HCT116 (cell line): ENCODE measurements around the gene LPAR3. TPM values are rescaled to one million over a fixed set of nuclear protein-coding genes. Genes with fewer than 3 reads are reported as not detected.

Experiments used
- ATAC-seq: fragments of 200-7000 bp; cut with Tn5 transposase; 2 replicates; pipeline ENCODE4 v1.9.1; 2020; ENCODE audit warnings: mild to moderate bottlenecking, moderate library complexity
- BruUV-seq: library from RNA; stranded (reverse); fragments of 400-500 nt; replicated peaks from 2 replicates; lab custom pipeline; 2021; lab: Mats Ljungman, UMichigan
- CTCF ChIA-PET: fragments of 300-600 bp; sonication (Branson Sonifier 250); formaldehyde crosslinking; loops from one replicate; lab custom pipeline; 2021; ENCODE audit warnings: antibody characterized with exemption; lab: Charles Lee
- POLR2A ChIA-PET: fragments of 300-600, 350-600 bp; sonication (Branson Sonifier 250); formaldehyde crosslinking; loops from one replicate; lab custom pipeline; 2021; ENCODE audit warnings: antibody characterized with exemption; lab: Charles Lee
- RAD21 ChIA-PET, 2 experiments: fragments of 300-600 bp; sonication (Branson Sonifier 250); formaldehyde crosslinking; loops; one replicate each; lab custom pipeline; 2023; ENCODE audit warnings: low total read pairs in 2 of 2; ENCODE audit not compliant: uncharacterized antibody in 2 of 2, unreplicated experiment in 2 of 2, low non-redundant PET in 1 of 2; lab: Charles Lee
- DNase-seq: peaks from one replicate; pipeline ENCODE4 v3.0.0-alpha.2; 2010; ENCODE audit warnings: low read depth, low spot score
- H2AFZ ChIP-seq: fragments of 200-600 bp; shearing (Covaris generic), sonication (generic); 2 replicates; pipeline ENCODE4 v1.6.1; 2017; ENCODE audit warnings: low read depth, mixed run types, mixed read lengths, antibody characterized with exemption, low read length; ENCODE audit not compliant: poor library complexity, severe bottlenecking
- H3K27ac ChIP-seq: 2 replicates; pipeline ENCODE4 v1.5.1; 2012; ENCODE audit warnings: low read depth, low read length
- H3K27me3 ChIP-seq: fragments of 200-600 bp; sonication (generic); 2 replicates; pipeline ENCODE4 v1.6.1; 2016; ENCODE audit warnings: mixed run types, low read length, mixed read lengths; ENCODE audit not compliant: insufficient read depth
- H3K36me3 ChIP-seq, 2 experiments: fragments of 200-500 bp in 1 of 2; fragments of 200-600 bp in 1 of 2; sonication (Bioruptor generic) in 1 of 2; sonication (generic) in 1 of 2; 2 replicates each; pipeline versions ENCODE4 v1.5.1 to v1.6.1; 2014 to 2016; ENCODE audit warnings: low read length in 2 of 2, inconsistent platforms in 1 of 2, mixed read lengths in 1 of 2, mixed run types in 1 of 2; ENCODE audit not compliant: insufficient read depth in 2 of 2, control insufficient read depth in 1 of 2
- H3K4me1 ChIP-seq, 2 experiments: fragments of 200-600 bp in 1 of 2; sonication (generic) in 1 of 2; 2 replicates each; pipeline versions ENCODE4 v1.5.1 to v1.6.1; 2012 to 2017; ENCODE audit warnings: low read length in 2 of 2, inconsistent platforms in 1 of 2, mild to moderate bottlenecking in 1 of 2, mixed read lengths in 1 of 2, mixed run types in 1 of 2, moderate library complexity in 1 of 2; ENCODE audit not compliant: insufficient read depth in 2 of 2, control insufficient read depth in 1 of 2
- H3K4me2 ChIP-seq: fragments of 200-600 bp; sonication (generic); 2 replicates; pipeline ENCODE4 v1.6.1; 2017; ENCODE audit warnings: mixed run types, low read length, mixed read lengths
- H3K4me3 ChIP-seq, 2 experiments: fragments of 200-600 bp in 1 of 2; sonication (generic) in 1 of 2; replicated peaks in 1 of 2; 2 replicates each; pipeline ENCODE4 v1.5.1; 2011 to 2016; ENCODE audit warnings: low read length in 2 of 2, control low read depth in 1 of 2, low read depth in 1 of 2, mild to moderate bottlenecking in 1 of 2, mixed read lengths in 1 of 2, mixed run types in 1 of 2
- H3K79me2 ChIP-seq: fragments of 200-600 bp; sonication (generic); 2 replicates; pipeline ENCODE4 v1.6.1; 2017; ENCODE audit warnings: mild to moderate bottlenecking, mixed run types, low read length, moderate library complexity, mixed read lengths; ENCODE audit not compliant: insufficient read depth
- H3K9ac ChIP-seq: fragments of 200-600 bp; sonication (generic); 2 replicates; pipeline ENCODE4 v1.6.1; 2016; ENCODE audit warnings: low read length, mixed read lengths
- H3K9me2 ChIP-seq: fragments of 200-600 bp; sonication (generic), shearing (Covaris generic); 2 replicates; pipeline ENCODE4 v1.6.1; 2017; ENCODE audit warnings: mixed run types, mild to moderate bottlenecking, moderate library complexity; ENCODE audit not compliant: insufficient read depth
- H3K9me3 ChIP-seq, 2 experiments: fragments of 200-500 bp in 1 of 2; fragments of 200-600 bp in 1 of 2; sonication (Bioruptor generic) in 1 of 2; sonication (generic) in 1 of 2; 2 replicates each; pipeline ENCODE4 v1.6.1; 2014 to 2017; ENCODE audit warnings: low read length in 2 of 2, mixed read lengths in 2 of 2, inconsistent platforms in 1 of 2, low read depth in 1 of 2, mild to moderate bottlenecking in 1 of 2, mixed run types in 1 of 2, moderate library complexity in 1 of 2; ENCODE audit not compliant: control insufficient read depth in 1 of 2, insufficient read depth in 1 of 2
- H4K20me1 ChIP-seq: fragments of 200-600 bp; sonication (generic), shearing (Covaris generic); 2 replicates; pipeline ENCODE4 v1.6.1; 2017; ENCODE audit warnings: mixed run types, mild to moderate bottlenecking, moderate library complexity; ENCODE audit not compliant: insufficient read depth
- CBX3 ChIP-seq: IDR thresholded peaks from 2 replicates; pipeline ENCODE4 v1.6.1; 2012; ENCODE audit warnings: low read depth
- CEBPB ChIP-seq: IDR thresholded peaks from 2 replicates; pipeline ENCODE4 v1.6.1; 2012; ENCODE audit warnings: low read depth
- ELF1 ChIP-seq: IDR thresholded peaks from 2 replicates; pipeline ENCODE4 v1.6.1; 2012; ENCODE audit warnings: low read depth, borderline replicate concordance
- EZH2 ChIP-seq: fragments of 200-600 bp; sonication (generic); IDR thresholded peaks from 2 replicates; pipeline ENCODE4 v1.6.1; 2017; ENCODE audit warnings: antibody characterized with exemption, mixed run types
- POLR2AphosphoS5 ChIP-seq: IDR thresholded peaks from 2 replicates; pipeline ENCODE4 v1.6.1; 2011; ENCODE audit warnings: mild to moderate bottlenecking, low read depth, low read length, moderate library complexity
- SRF ChIP-seq: IDR thresholded peaks from 2 replicates; pipeline ENCODE4 v1.6.1; 2012; ENCODE audit warnings: low read depth
- TCF7L2 ChIP-seq: IDR thresholded peaks from 2 replicates; pipeline ENCODE4 v1.7.0; 2011; ENCODE audit warnings: borderline replicate concordance, inconsistent platforms; ENCODE audit not compliant: insufficient read depth, insufficient read length; ENCODE audit errors: extremely low read depth
- ZFX ChIP-seq: fragments of 450-650 bp; IDR thresholded peaks from 2 replicates; pipeline ENCODE4 v1.6.1; 2017
- ZNF274 ChIP-seq: fragments of 200-500 bp; sonication (Bioruptor generic); IDR thresholded peaks from 2 replicates; pipeline ENCODE4 v1.6.1; 2014; ENCODE audit warnings: mild to moderate bottlenecking, low read depth, low read length, inconsistent platforms
- intact Hi-C: fragments of 100-400 bp; cut with micrococcal nuclease; formaldehyde crosslinking; loops from 2 replicates; pipeline ENCODE4 v1.10.0; 2022
- total RNA-seq: library from RNA; stranded (reverse); gene quantifications from one replicate; pipeline ENCODE4 v1.2.1, GENCODE V29; 2021; ENCODE audit not compliant: unreplicated experiment
- TF ChIP-seq, protein P1 (sequence below): IDR thresholded peaks from 2 replicates; pipeline ENCODE4 v1.6.1; 2012
- TF ChIP-seq, protein P2 (sequence below): IDR thresholded peaks from 2 replicates; pipeline ENCODE4 v1.6.1; 2011; ENCODE audit warnings: mild to moderate bottlenecking, low read length, moderate library complexity; ENCODE audit not compliant: insufficient replicate concordance; ENCODE audit errors: extremely low read depth
- TF ChIP-seq, protein P3 (sequence below): IDR thresholded peaks from 2 replicates; pipeline ENCODE4 v1.6.1; 2012; ENCODE audit warnings: low read depth
- TF ChIP-seq, protein P4 (sequence below), 3 experiments: fragments of 200-600 bp in 1 of 3; sonication (generic) in 1 of 3; IDR thresholded peaks in 2 of 3; conservative IDR thresholded peaks in 1 of 3; 2 replicates each; pipeline ENCODE4 v1.5.1; 2012 to 2017; ENCODE audit warnings: low read depth in 2 of 3, low read length in 2 of 3, antibody characterized with exemption in 1 of 3, borderline replicate concordance in 1 of 3, control low read depth in 1 of 3, mild to moderate bottlenecking in 1 of 3, mixed read lengths in 1 of 3, mixed run types in 1 of 3, moderate library complexity in 1 of 3; ENCODE audit not compliant: insufficient read depth in 1 of 3

The LPAR3 gene
- total RNA-seq, 1 experiment from 2014 or later = 27.2 TPM

DNA sequence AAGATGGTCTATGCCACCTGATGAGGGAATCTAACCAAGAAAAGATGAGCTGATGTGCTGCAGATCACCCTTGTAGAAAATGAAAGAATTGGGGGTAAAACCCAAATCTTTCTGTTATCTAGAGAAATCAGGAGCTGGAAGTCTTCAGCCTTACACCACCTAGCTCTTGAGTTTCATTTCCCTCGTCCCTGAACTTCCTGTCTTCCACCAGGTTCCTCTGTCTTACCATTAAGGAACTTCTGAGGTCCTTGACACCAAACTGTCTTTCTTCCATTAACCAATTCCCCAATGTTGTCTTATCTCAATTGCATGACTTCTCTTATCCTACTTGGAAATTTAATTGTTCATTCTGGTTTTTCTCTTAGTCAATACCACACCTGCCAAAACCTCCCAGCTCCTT lies 31.5 kb downstream of the LPAR3 start:
- ChIA-PET CTCF (no interaction called here), POLR2A (no interaction called here)
- H3K4me1 ChIP-seq = no peaks in the 10 kb centered on the region

DNA sequence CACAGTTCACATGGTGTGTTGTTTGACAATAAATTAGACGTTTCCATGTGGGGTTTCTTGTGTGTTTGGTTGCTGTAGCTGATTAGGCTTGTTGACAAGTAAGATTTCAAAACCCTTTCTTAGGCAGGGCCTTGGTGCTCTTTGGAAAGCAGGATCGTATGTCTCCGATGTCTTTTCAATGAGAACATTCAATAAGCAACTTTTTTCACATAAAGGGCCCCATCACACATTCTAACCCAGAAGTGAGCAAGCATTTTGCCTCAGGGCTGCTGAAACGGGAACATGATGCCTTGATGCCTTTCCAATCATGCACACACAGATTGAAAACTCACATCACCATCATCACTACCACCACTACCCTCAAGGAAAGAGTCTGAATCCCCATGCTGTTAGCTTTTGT lies 33.1 kb downstream of the LPAR3 start:
- no TSS peak for BruUV-seq
- no peaks in the 10 kb centered on the region; the same call in 1 of the 2 replicates for H3K79me2 ChIP-seq
- no peak for ATAC-seq
- H3K4me2 ChIP-seq = no peak overlapping the region
- no peak for DNase-seq
- no peak overlapping the region for H3K9ac ChIP-seq
- CTCF ChIA-PET = no interaction called here
- no peak overlapping the region for H3K27ac ChIP-seq
- RAD21 ChIA-PET = no interaction called here
- H3K4me1 ChIP-seq = peaks cover 1 to 13% of the 10 kb centered on the region in 2 experiments
- POLR2A ChIA-PET = no interaction called here
- no peak overlapping the region for H3K4me3 ChIP-seq
- H3K9me3 ChIP-seq = no peaks in the 10 kb centered on the region
- H3K36me3 ChIP-seq = peaks cover 2 to 8% of the 10 kb centered on the region in 2 experiments; a peak in 2 of 4 replicates
- no peaks in the 10 kb centered on the region for H4K20me1 ChIP-seq
- no peaks in the 10 kb centered on the region for H3K9me2 ChIP-seq
- H2AFZ ChIP-seq = no peak overlapping the region
- intact Hi-C loops = no loop called here
- no peaks in the 10 kb centered on the region for H3K27me3 ChIP-seq
- TF ChIP-seq ELF1 = no peak
- TF ChIP-seq EZH2 = no peak
- TF ChIP-seq, protein P1, sequence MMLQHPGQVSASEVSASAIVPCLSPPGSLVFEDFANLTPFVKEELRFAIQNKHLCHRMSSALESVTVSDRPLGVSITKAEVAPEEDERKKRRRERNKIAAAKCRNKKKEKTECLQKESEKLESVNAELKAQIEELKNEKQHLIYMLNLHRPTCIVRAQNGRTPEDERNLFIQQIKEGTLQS = no peak
- TF ChIP-seq, protein P2, sequence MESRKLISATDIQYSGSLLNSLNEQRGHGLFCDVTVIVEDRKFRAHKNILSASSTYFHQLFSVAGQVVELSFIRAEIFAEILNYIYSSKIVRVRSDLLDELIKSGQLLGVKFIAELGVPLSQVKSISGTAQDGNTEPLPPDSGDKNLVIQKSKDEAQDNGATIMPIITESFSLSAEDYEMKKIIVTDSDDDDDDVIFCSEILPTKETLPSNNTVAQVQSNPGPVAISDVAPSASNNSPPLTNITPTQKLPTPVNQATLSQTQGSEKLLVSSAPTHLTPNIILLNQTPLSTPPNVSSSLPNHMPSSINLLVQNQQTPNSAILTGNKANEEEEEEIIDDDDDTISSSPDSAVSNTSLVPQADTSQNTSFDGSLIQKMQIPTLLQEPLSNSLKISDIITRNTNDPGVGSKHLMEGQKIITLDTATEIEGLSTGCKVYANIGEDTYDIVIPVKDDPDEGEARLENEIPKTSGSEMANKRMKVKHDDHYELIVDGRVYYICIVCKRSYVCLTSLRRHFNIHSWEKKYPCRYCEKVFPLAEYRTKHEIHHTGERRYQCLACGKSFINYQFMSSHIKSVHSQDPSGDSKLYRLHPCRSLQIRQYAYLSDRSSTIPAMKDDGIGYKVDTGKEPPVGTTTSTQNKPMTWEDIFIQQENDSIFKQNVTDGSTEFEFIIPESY = no peak
- TF ChIP-seq SRF = no peak
- TF ChIP-seq CEBPB = no peak
- no peak for TF ChIP-seq POLR2AphosphoS5
- no peak for TF ChIP-seq ZNF274
- TF ChIP-seq, protein P3, sequence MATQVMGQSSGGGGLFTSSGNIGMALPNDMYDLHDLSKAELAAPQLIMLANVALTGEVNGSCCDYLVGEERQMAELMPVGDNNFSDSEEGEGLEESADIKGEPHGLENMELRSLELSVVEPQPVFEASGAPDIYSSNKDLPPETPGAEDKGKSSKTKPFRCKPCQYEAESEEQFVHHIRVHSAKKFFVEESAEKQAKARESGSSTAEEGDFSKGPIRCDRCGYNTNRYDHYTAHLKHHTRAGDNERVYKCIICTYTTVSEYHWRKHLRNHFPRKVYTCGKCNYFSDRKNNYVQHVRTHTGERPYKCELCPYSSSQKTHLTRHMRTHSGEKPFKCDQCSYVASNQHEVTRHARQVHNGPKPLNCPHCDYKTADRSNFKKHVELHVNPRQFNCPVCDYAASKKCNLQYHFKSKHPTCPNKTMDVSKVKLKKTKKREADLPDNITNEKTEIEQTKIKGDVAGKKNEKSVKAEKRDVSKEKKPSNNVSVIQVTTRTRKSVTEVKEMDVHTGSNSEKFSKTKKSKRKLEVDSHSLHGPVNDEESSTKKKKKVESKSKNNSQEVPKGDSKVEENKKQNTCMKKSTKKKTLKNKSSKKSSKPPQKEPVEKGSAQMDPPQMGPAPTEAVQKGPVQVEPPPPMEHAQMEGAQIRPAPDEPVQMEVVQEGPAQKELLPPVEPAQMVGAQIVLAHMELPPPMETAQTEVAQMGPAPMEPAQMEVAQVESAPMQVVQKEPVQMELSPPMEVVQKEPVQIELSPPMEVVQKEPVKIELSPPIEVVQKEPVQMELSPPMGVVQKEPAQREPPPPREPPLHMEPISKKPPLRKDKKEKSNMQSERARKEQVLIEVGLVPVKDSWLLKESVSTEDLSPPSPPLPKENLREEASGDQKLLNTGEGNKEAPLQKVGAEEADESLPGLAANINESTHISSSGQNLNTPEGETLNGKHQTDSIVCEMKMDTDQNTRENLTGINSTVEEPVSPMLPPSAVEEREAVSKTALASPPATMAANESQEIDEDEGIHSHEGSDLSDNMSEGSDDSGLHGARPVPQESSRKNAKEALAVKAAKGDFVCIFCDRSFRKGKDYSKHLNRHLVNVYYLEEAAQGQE = no peak
- TF ChIP-seq ZFX = no peak
- no peak for TF ChIP-seq TCF7L2
- TF ChIP-seq, protein P4, sequence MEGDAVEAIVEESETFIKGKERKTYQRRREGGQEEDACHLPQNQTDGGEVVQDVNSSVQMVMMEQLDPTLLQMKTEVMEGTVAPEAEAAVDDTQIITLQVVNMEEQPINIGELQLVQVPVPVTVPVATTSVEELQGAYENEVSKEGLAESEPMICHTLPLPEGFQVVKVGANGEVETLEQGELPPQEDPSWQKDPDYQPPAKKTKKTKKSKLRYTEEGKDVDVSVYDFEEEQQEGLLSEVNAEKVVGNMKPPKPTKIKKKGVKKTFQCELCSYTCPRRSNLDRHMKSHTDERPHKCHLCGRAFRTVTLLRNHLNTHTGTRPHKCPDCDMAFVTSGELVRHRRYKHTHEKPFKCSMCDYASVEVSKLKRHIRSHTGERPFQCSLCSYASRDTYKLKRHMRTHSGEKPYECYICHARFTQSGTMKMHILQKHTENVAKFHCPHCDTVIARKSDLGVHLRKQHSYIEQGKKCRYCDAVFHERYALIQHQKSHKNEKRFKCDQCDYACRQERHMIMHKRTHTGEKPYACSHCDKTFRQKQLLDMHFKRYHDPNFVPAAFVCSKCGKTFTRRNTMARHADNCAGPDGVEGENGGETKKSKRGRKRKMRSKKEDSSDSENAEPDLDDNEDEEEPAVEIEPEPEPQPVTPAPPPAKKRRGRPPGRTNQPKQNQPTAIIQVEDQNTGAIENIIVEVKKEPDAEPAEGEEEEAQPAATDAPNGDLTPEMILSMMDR (IDR thresholded peaks at IDR 0.05 in 2 of 3, conservative IDR thresholded peaks at IDR 0.05 in 1 of 3; ENCODE audit: borderline replicate concordance in 1 of 3, insufficient read depth in 1 of 3, low read depth in 2 of 3, low read length in 2 of 3) = no peak

More for the DNA sequence above, 31.5 kb downstream of the LPAR3 start:
- no peak overlapping the region for H3K27ac ChIP-seq
- H3K36me3 ChIP-seq = peaks cover 2 to 8% of the 10 kb centered on the region in 2 experiments; a peak in 2 of 4 replicates
- no peak overlapping the region for H3K4me3 ChIP-seq
- no peak overlapping the region for H2AFZ ChIP-seq
- RAD21 ChIA-PET = no interaction called here
- TF ChIP-seq CBX3 = no peak
- TF ChIP-seq, all 23 proteins: peak for 0
- no peak for ATAC-seq
- no peak for DNase-seq
- no peak overlapping the region for H3K9ac ChIP-seq
- no peak overlapping the region for H3K4me2 ChIP-seq
- intact Hi-C loops = no loop called here
- H3K9me3 ChIP-seq = no peaks in the 10 kb centered on the region
- BruUV-seq = no TSS peak
- H3K9me2 ChIP-seq = no peaks in the 10 kb centered on the region
- no peaks in the 10 kb centered on the region for H4K20me1 ChIP-seq
- H3K27me3 ChIP-seq = no peaks in the 10 kb centered on the region
- no peaks in the 10 kb centered on the region; the same call in 1 of the 2 replicates for H3K79me2 ChIP-seq
